ENCODE measurements around the gene NEUROD2. TPM values are rescaled to one million over a fixed set of nuclear protein-coding genes. Genes with fewer than 3 reads are reported as not detected.

NEUROD2 gene
- total RNA-seq, 2 donors from 2014 or later, result not detected

DNA sequence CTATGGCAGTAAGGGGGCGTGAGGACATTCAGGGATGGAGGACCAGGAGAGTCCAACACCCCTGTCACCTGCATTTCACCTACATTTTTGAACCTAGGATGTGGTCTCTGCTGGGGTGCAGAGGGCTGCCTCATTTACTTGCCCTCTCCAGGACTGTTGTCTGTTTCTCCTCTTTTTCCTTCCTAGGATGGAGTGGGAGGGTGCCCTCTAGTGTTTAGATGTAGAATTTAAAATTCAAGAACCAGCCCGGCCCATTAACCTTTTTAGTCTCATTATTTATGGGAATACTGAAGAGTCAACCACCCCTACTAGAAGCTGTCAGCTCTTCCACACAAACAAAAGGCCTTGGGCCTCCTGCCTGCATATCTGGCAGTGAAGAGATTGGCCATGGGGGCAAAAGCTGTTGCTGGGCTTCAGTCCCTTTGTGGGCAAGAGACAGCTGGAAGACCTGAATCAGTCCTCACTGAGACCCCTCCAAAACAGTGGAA, 26.7 kb upstream of the NEUROD2 start:
- Histone ChIP-seq H3K27ac (no peak overlapping the region), H3K4me1 (ENCODE audit: control insufficient read depth in 1 of 2, low read depth in 2 of 2) (peaks cover 21 to 29% of the 10 kb centered on the region in 2 donors), H3K27me3 (replicated peaks; ENCODE audit: insufficient read depth) (no peaks in the 10 kb centered on the region), H3K4me3 (no peak overlapping the region), H3K36me3 (no peaks in the 10 kb centered on the region), H3K9me3 (no peaks in the 10 kb centered on the region)
- DNase-seq (ENCODE audit: low spot score), result no peak
- no peak for ATAC-seq (ENCODE audit: insufficient number of reproducible peaks, low FRiP score, low read depth)
- peak; percentile 77 for TF ChIP-seq CTCF (IDR thresholded peaks at IDR 0.05)

- Histone ChIP-seq H3K4me1 (ENCODE audit: control insufficient read depth in 1 of 2, low read depth in 2 of 2) (peaks cover 14 to 23% of the 10 kb centered on the region in 2 donors), H3K36me3 (no peaks in the 10 kb centered on the region), H3K9me3 (no peaks in the 10 kb centered on the region), H3K27me3 (replicated peaks; ENCODE audit: insufficient read depth) (no peaks in the 10 kb centered on the region), H3K4me3 (no peak overlapping the region), H3K27ac (no peak overlapping the region)
- no peak for TF ChIP-seq CTCF (IDR thresholded peaks at IDR 0.05)
- DNase-seq (ENCODE audit: low spot score) (no peak), ATAC-seq (ENCODE audit: insufficient number of reproducible peaks, low FRiP score, low read depth) (no peak)
Observed at GRCh38 chr17:39633570-39634183, 26.0 kb upstream of the NEUROD2 start.

DNA sequence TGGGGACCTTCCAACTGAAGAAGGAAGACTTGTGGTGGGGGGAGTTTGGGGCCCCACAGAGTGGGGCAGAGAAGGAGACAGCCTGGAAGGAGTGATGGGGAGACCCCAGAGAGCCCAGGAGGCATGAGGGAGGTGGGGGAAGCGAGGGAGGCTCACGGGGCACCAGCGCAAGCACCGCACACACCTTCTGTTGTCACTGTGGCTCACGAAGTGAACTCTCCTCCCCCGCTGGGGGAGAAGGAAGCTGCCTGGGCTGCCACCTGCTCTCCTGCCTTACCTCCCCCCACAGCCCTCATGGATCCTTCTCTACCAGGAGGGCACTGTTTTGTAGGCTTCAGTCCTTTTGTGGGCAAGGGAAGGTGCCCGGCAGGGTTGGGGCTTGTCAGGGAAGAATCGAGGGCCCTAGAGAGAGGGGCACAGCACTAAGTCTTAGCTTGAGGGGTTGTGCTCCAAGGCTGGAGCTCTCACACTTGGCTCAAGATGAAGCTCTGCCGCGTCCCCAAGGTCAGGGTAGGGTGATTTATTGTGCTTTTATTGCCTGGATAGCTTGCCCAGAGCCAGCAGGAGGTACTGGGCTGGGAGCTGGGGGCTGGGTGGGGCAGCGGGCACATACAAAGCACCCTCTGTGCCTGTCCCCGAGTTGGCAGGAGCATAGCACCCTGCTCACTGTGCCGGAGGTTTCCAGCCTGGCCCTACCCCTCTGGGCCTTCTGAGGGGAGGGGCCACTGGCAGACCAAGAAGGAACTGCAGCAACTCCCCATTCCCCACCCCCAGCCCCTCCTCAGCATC, 24.6 kb upstream of the NEUROD2 start:
- H3K4me3 ChIP-seq, result no peak overlapping the region
- H3K36me3 ChIP-seq, result no peaks in the 10 kb centered on the region
- no peaks in the 10 kb centered on the region for H3K9me3 ChIP-seq
- no peak for DNase-seq (ENCODE audit: low spot score)
- H3K4me1 ChIP-seq (ENCODE audit: control insufficient read depth in 1 of 2, low read depth in 2 of 2), result peaks cover 5 to 12% of the 10 kb centered on the region in 2 donors
- H3K27me3 ChIP-seq (replicated peaks; ENCODE audit: insufficient read depth), result no peaks in the 10 kb centered on the region
- no peak overlapping the region for H3K27ac ChIP-seq
- no peak for ATAC-seq (ENCODE audit: insufficient number of reproducible peaks, low FRiP score, low read depth)
- no peak for TF ChIP-seq CTCF (IDR thresholded peaks at IDR 0.05)

- no peaks in the 10 kb centered on the region for H3K27me3 ChIP-seq (replicated peaks; ENCODE audit: insufficient read depth)
- no peak for DNase-seq (ENCODE audit: low spot score)
Observed at GRCh38 chr17:39631403-39631802, 23.7 kb upstream of the NEUROD2 start.

More at GRCh38 chr17:39631403-39631802, 23.7 kb upstream of the NEUROD2 start:
- H3K4me1 ChIP-seq (ENCODE audit: control insufficient read depth in 1 of 2, low read depth in 2 of 2), result peaks cover 6 to 17% of the 10 kb centered on the region in 2 donors
- no peaks in the 10 kb centered on the region for H3K9me3 ChIP-seq
- H3K27ac ChIP-seq, result no peak overlapping the region
- no peaks in the 10 kb centered on the region for H3K36me3 ChIP-seq
- TF ChIP-seq CTCF (IDR thresholded peaks at IDR 0.05), result no peak
- ATAC-seq (ENCODE audit: insufficient number of reproducible peaks, low FRiP score, low read depth), result no peak
- no peak overlapping the region for H3K4me3 ChIP-seq

All from thoracic aorta (tissue), 2 donors.